Cardiac ventricle fibroblast (primary cell): Measurements from ENCODE around the gene RDX. TPM values are rescaled to one million over a fixed set of nuclear protein-coding genes. Genes with fewer than 3 reads are reported as not detected.

Experiments
- total RNA-seq: library from RNA; depleted of rRNA; stranded (reverse); fragments of >200 nt; gene quantifications from 2 replicates; pipeline ENCODE4 v1.2.3, GENCODE V29; 2015

The RDX gene
- total RNA-seq, result 45.4 and 71.7 TPM in 2 replicates

GRCh38 chr11:110296226-110297075, at the start of gene RDX:
TSS of gene RDX (minus strand) at chr11:110296614. CDS start at chr11:110279692, 16,922 bp downstream.

Other genes starting within 250 kb of the RDX start
- 9.4 and 10.3 TPM in 2 replicates for gene ZC3H12C, start 203.2 kb downstream of the RDX start, total RNA-seq
- 10.0 and 13.7 TPM in 2 replicates for gene FDX1, start 133.3 kb upstream of the RDX start, total RNA-seq